Testis (tissue), 3 donors: Measurements from ENCODE around the gene CDK14. TPM values are rescaled to one million over a fixed set of nuclear protein-coding genes. Genes with fewer than 3 reads are reported as not detected.

Source experiments
- DNase-seq: peaks from one replicate; pipeline ENCODE4 v3.0.0-alpha.2; 2019
- H3K27ac ChIP-seq, 2 donors: fragments of 200-600 bp; sonication (generic); one replicate each; pipeline ENCODE4 v1.5.1; 2019
- H3K27me3 ChIP-seq: fragments of 200-600 bp; sonication (generic); one replicate; pipeline ENCODE4 v1.5.1; 2019
- H3K36me3 ChIP-seq: fragments of 200-600 bp; sonication (generic); one replicate; pipeline ENCODE4 v1.5.1; 2017; ENCODE audit warnings: low read depth; ENCODE audit errors: missing control alignments
- H3K4me1 ChIP-seq: fragments of 200-600 bp; sonication (generic); one replicate; pipeline ENCODE4 v1.5.1; 2019
- H3K4me3 ChIP-seq, 2 donors: fragments of 200-600 bp; sonication (generic); one replicate each; pipeline ENCODE4 v1.5.1; 2017 to 2019
- H3K9me3 ChIP-seq: fragments of 200-600 bp; sonication (generic); one replicate; pipeline ENCODE4 v1.5.1; 2017
- POLR2A ChIP-seq: fragments of 450-650 bp; IDR thresholded peaks from one replicate; pipeline ENCODE4 v1.6.1; 2017; ENCODE audit warnings: antibody characterized with exemption, mild to moderate bottlenecking, moderate library complexity
- WGBS, 2 donors: methylation state at CpG; one replicate each; pipeline ENCODE4 v1.1.5; 2018; 5-methylcytosine and 5-hydroxymethylcytosine counted together
- intact Hi-C: fragments of 100-400 bp; cut with DNase I; formaldehyde crosslinking; loops from one replicate; pipeline ENCODE4 v1.15.1; 2023; ENCODE audit warnings: low total_unique reads
- polyA plus RNA-seq: library from polyadenylated mRNA; stranded (reverse); fragments of 350-450 nt; fragmentation: Illumina TruSeq; extraction: RNeasy Lipid Tissue Mini Kit (QIAGEN cat#74804); gene quantifications from one replicate; pipeline ENCODE4 v1.2.3, GENCODE V29; 2014; ENCODE audit warnings: low read depth, low replicate concordance; ENCODE audit not compliant: insufficient read depth
- total RNA-seq, 2 donors: library from RNA; depleted of rRNA; stranded (reverse); fragments of >200 nt; gene quantifications; one replicate each; pipeline ENCODE4 v1.2.3, GENCODE V29; 2016
- TF ChIP-seq, protein P1 (sequence below), 3 experiments: fragments of 450-650 bp in 2 of 3; fragments of 200-600 bp in 1 of 3; sonication (generic) in 1 of 3; IDR thresholded peaks; one replicate each; pipeline ENCODE4 v1.5.1; 2016 to 2019; ENCODE audit warnings: antibody characterized with exemption in 3 of 3, mild to moderate bottlenecking in 2 of 3, moderate library complexity in 1 of 3

The CDK14 gene
- total and polyA plus RNA-seq, 3 donors from 2014 or later: 18.9 to 22.7 (median 19.5) TPM

DNA sequence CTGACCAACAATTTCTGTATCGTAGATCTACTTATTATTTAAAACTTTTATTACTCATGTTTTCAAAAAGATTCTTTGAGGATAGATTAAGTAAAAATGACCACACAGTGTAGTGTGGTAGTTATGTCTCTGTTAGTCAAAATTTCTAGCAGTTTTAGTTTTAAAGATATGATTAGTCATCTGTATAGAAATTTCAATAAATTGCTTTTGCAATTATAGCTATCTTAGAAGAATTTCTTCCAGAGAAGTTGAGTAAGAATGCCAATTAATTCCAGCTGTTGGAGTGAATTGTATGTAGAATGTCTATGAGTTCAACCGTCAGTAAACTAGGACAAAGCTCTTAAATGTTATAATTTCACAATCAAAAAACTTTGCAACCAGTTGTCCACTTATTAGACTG, 229.7 kb downstream of the CDK14 start:
- intact Hi-C loops: no loop called here
- 63 to 81% methylated on average over 2 of the region's 2 CpGs for WGBS, 2 donors
- no peak overlapping the region for H3K27ac ChIP-seq
- no peaks in the 10 kb centered on the region for H3K9me3 ChIP-seq
- no peak for DNase-seq
- H3K27me3 ChIP-seq: no peaks in the 10 kb centered on the region
- no peak overlapping the region for H3K4me3 ChIP-seq
- H3K36me3 ChIP-seq: no peaks in the 10 kb centered on the region
- no peaks in the 10 kb centered on the region for H3K4me1 ChIP-seq
- TF ChIP-seq, protein P1, sequence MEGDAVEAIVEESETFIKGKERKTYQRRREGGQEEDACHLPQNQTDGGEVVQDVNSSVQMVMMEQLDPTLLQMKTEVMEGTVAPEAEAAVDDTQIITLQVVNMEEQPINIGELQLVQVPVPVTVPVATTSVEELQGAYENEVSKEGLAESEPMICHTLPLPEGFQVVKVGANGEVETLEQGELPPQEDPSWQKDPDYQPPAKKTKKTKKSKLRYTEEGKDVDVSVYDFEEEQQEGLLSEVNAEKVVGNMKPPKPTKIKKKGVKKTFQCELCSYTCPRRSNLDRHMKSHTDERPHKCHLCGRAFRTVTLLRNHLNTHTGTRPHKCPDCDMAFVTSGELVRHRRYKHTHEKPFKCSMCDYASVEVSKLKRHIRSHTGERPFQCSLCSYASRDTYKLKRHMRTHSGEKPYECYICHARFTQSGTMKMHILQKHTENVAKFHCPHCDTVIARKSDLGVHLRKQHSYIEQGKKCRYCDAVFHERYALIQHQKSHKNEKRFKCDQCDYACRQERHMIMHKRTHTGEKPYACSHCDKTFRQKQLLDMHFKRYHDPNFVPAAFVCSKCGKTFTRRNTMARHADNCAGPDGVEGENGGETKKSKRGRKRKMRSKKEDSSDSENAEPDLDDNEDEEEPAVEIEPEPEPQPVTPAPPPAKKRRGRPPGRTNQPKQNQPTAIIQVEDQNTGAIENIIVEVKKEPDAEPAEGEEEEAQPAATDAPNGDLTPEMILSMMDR (IDR thresholded peaks at IDR 0.05): no peak
- TF ChIP-seq POLR2A: no peak

DNA sequence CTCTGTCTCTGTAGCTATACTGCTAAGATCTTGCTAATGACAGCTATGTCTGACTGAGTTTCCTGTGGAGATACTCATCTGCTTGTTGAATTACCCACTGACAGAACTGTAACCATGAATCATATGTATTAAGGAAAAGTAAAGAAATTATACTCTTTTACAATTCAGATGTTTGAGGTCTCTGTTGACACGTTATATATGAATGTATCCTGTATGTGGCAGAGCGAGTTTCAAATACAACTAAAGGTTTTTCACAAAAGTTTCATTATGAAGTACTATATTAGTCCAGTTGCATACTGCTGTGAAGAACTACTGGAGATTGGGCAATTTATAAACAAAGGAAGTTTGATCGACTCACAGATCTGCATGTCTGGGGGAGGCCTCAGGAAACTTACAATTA, 232.5 kb downstream of the CDK14 start:
- intact Hi-C loops: no loop called here
- WGBS, 2 donors: 92 to 96% methylated on average over 3 of the region's 3 CpGs
- Histone ChIP-seq H3K9me3 (no peaks in the 10 kb centered on the region), H3K27ac (no peak overlapping the region), H3K36me3 (no peaks in the 10 kb centered on the region), H3K4me1 (no peaks in the 10 kb centered on the region), H3K27me3 (no peaks in the 10 kb centered on the region), H3K4me3 (no peak overlapping the region)
- no peak for TF ChIP-seq POLR2A
- TF ChIP-seq, protein P1 (IDR thresholded peaks at IDR 0.05): no peak
- no peak for DNase-seq

DNA sequence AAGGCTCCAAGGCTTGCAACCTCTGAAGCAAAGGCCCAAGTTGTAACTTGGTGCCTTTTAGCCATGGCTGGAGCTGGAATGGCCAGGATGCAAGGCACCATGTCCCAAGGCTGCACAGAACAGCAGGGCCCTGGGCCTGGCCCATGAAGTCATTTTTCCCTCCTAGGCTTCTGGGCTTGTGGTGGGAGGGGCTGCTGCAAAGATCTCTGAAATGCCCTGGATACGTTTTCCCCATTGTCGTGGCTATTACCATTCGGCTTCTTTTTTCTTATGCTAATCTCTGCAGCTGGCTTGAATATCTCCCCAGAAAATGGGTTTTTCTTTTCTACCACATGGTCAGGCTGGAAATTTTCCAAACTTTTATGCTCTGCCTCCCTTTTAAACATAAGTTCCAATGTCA, 234.2 kb downstream of the CDK14 start:
- DNase-seq: no peak
- TF ChIP-seq, protein P1 (IDR thresholded peaks at IDR 0.05): no peak
- TF ChIP-seq POLR2A: no peak
- no peak overlapping the region for H3K4me3 ChIP-seq
- no peak overlapping the region for H3K27ac ChIP-seq
- H3K4me1 ChIP-seq: no peaks in the 10 kb centered on the region
- H3K36me3 ChIP-seq: no peaks in the 10 kb centered on the region
- WGBS, 2 donors: 88 to 93% methylated on average over 3 of the region's 3 CpGs
- no peaks in the 10 kb centered on the region for H3K27me3 ChIP-seq
- no peaks in the 10 kb centered on the region for H3K9me3 ChIP-seq
- intact Hi-C loops: no loop called here

DNA sequence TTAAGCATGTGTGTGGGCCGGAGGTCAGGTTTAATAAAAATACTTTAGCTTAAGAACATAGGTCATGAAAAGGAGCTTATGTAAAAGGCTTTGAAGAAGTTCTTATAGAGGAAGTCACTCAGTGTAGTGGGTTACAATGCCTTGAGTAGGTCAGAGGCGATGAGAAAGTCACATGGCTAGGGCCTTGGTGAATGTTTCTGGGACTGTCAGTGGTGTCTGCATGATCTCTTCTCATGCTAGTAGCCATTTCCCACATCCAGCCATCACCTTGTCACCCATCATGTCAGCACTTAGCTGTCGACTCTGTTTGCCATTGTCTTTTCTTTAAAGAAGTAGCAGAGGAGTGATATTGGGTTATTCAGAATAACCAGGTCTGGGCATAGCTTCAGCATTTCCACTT, 236.6 kb downstream of the CDK14 start:
- Histone ChIP-seq H3K4me1 (no peaks in the 10 kb centered on the region), H3K4me3 (no peak overlapping the region), H3K36me3 (no peaks in the 10 kb centered on the region), H3K27me3 (no peaks in the 10 kb centered on the region), H3K27ac (no peak overlapping the region), H3K9me3 (no peaks in the 10 kb centered on the region)
- WGBS, 2 donors: 93% methylated on average over 3 of the region's 3 CpGs
- no peak for DNase-seq
- intact Hi-C loops: no loop called here
- TF ChIP-seq, protein P1 (IDR thresholded peaks at IDR 0.05): no peak
- no peak for TF ChIP-seq POLR2A

DNA sequence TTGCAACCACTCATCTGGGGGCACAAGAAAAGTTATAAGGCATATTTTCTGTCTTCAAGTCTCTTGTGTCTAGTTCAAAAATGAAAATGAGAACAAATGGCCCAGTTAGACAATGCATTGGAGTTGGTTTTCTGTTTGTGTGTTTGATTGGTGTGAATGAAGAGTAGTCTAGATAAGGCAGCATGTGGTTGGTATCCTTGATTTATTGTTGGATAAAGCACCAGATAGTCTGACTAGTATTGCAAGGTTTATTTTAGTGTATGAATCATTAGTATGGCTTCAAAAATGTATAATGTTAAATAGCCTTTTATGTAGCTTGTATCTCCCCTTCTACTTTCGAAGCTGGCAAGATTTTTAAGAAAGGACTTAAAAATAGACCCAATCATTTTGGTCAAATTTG, 237.3 kb downstream of the CDK14 start:
- Histone ChIP-seq H3K9me3 (no peaks in the 10 kb centered on the region), H3K4me3 (no peak overlapping the region), H3K27me3 (no peaks in the 10 kb centered on the region), H3K27ac (no peak overlapping the region), H3K36me3 (no peaks in the 10 kb centered on the region), H3K4me1 (no peaks in the 10 kb centered on the region)
- DNase-seq: no peak
- intact Hi-C loops: no loop called here
- 93 to 100% methylated on average over 1 of the region's 1 CpG for WGBS, 2 donors
- no peak for TF ChIP-seq POLR2A
- TF ChIP-seq, protein P1 (IDR thresholded peaks at IDR 0.05): no peak
